Measurements from ENCODE around the gene TP63.

DNA sequence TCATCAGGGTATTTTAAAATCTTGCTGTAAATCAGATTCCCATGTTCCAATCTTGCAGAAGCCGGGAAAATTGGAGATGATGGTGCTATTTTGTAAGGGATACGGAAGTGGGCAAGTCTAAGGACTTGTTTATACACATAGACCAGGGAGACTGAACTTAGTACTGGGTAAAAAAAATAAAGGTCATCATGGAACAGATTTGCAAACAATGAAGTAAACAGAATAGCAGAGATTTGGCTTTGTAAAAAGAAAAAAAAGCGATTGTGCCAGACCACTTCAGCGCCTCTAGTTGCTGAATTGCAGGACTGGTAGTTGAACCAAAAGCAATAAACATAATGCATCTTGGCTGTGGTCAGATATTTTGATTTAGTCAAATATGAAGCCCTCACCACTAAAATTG, 229.1 kb downstream of the TP63 start:
- TF ChIP-seq CTCF (IDR thresholded peaks at IDR 0.05) (no peak), SREBF2 (IDR thresholded peaks at IDR 0.05) (no peak), ESRRA (IDR thresholded peaks at IDR 0.05; ENCODE audit: borderline replicate concordance, low read length) (no peak), MAFK (IDR thresholded peaks at IDR 0.05; ENCODE audit: partially characterized antibody) (no peak), NPAS2 (CRISPR knock-in tag; IDR thresholded peaks at IDR 0.05; ENCODE audit: borderline replicate concordance) (no peak), RAD21 (conservative IDR thresholded peaks at IDR 0.05 in 1 of 2, IDR thresholded peaks at IDR 0.05 in 1 of 2) (no peak), ZFP36 (IDR thresholded peaks at IDR 0.05; ENCODE audit: borderline replicate concordance, partially characterized antibody) (no peak), KDM5A (IDR thresholded peaks at IDR 0.05) (no peak), KDM1A (IDR thresholded peaks at IDR 0.05; ENCODE audit: low read depth) (no peak), RNF2 (IDR thresholded peaks at IDR 0.05; ENCODE audit: borderline replicate concordance, low read depth) (no peak), POLR2A (IDR thresholded peaks at IDR 0.05; ENCODE audit: low read length) (no peak)
- TF ChIP-seq, protein P1, sequence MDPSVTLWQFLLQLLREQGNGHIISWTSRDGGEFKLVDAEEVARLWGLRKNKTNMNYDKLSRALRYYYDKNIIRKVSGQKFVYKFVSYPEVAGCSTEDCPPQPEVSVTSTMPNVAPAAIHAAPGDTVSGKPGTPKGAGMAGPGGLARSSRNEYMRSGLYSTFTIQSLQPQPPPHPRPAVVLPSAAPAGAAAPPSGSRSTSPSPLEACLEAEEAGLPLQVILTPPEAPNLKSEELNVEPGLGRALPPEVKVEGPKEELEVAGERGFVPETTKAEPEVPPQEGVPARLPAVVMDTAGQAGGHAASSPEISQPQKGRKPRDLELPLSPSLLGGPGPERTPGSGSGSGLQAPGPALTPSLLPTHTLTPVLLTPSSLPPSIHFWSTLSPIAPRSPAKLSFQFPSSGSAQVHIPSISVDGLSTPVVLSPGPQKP (IDR thresholded peaks at IDR 0.05; ENCODE audit: low read depth, low read length) = no peak

All from A549 (cell line).